Common myeloid progenitor, CD34-positive (primary cell): ENCODE measurements around the gene TRIP4.

Source experiments
- CTCF ChIA-PET: fragments of 350-600 bp; sonication (Branson Sonifier 250); formaldehyde crosslinking; loops from one replicate; lab custom pipeline; 2021; ENCODE audit warnings: antibody characterized with exemption; lab: Charles Lee
- POLR2A ChIA-PET: fragments of 350-600 bp; sonication (Branson Sonifier 250); formaldehyde crosslinking; loops from one replicate; lab custom pipeline; 2021; ENCODE audit warnings: antibody characterized with exemption; lab: Charles Lee
- DNase-seq, 3 donors: peaks; one replicate each; pipeline versions ENCODE4 v3.0.0 to v3.0.0-alpha.2; 2013
- H3K27ac ChIP-seq, 2 experiments: 1 replicate in 1 of 2; 2 replicates in 1 of 2; pipeline ENCODE4 v1.7.0; 2013; ENCODE audit warnings: inconsistent platforms in 2 of 2, low read length in 2 of 2, mild to moderate bottlenecking in 2 of 2, low read depth in 1 of 2, moderate library complexity in 1 of 2; ENCODE audit not compliant: severe bottlenecking in 2 of 2, insufficient read depth in 1 of 2, poor library complexity in 1 of 2
- H3K27me3 ChIP-seq, 5 experiments: replicated peaks in 2 of 5; 1 replicate in 3 of 5; 2 replicates in 2 of 5; pipeline versions ENCODE4 v1.6.1 to v1.7.0; 2013; ENCODE audit warnings: low read length in 4 of 5, mild to moderate bottlenecking in 2 of 5, moderate library complexity in 2 of 5, inconsistent platforms in 1 of 5; ENCODE audit not compliant: insufficient read depth in 5 of 5, control insufficient read depth in 4 of 5
- H3K36me3 ChIP-seq, 4 experiments: 1 replicate in 2 of 4; 2 replicates in 2 of 4; pipeline versions ENCODE4 v1.6.1 to v1.7.0; 2013; ENCODE audit warnings: low read length in 3 of 4, control low read depth in 1 of 4, mild to moderate bottlenecking in 1 of 4; ENCODE audit not compliant: control insufficient read depth in 4 of 4, insufficient read depth in 4 of 4
- H3K4me1 ChIP-seq, 4 experiments: 1 replicate in 3 of 4; 2 replicates in 1 of 4; pipeline versions ENCODE4 v1.6.1 to v1.7.1; 2013; ENCODE audit warnings: low read length in 3 of 4, mild to moderate bottlenecking in 3 of 4, control low read depth in 1 of 4, inconsistent platforms in 1 of 4, moderate library complexity in 1 of 4; ENCODE audit not compliant: control insufficient read depth in 4 of 4, insufficient read depth in 4 of 4; ENCODE audit errors: control extremely low read depth in 1 of 4
- H3K4me3 ChIP-seq, 7 experiments: 1 replicate in 4 of 7; 2 replicates in 3 of 7; pipeline versions ENCODE4 v1.5.1 to v1.7.0; 2013; ENCODE audit warnings: mild to moderate bottlenecking in 7 of 7, low read length in 6 of 7, moderate library complexity in 6 of 7, inconsistent platforms in 2 of 7, low read depth in 2 of 7, control low read depth in 1 of 7; ENCODE audit not compliant: insufficient read depth in 4 of 7, control insufficient read depth in 1 of 7; ENCODE audit errors: extremely low read depth in 1 of 7
- H3K9me3 ChIP-seq, 5 experiments: 1 replicate in 4 of 5; 2 replicates in 1 of 5; pipeline versions ENCODE4 v1.6.1 to v1.7.1; 2013; ENCODE audit warnings: low read length in 4 of 5, mild to moderate bottlenecking in 2 of 5, inconsistent platforms in 1 of 5, low read depth in 1 of 5, moderate library complexity in 1 of 5; ENCODE audit not compliant: control insufficient read depth in 4 of 5, insufficient read depth in 2 of 5; ENCODE audit errors: control extremely low read depth in 1 of 5
- whole genome bisulfite sequencing: methylation state at CpG from one replicate; pipeline ENCODE4 v1.1.5; 2013; ENCODE audit not compliant: insufficient coverage; 5-methylcytosine and 5-hydroxymethylcytosine counted together

TRIP4 gene

GRCh38 chr15:64396789-64397188, 9.2 kb downstream of the TRIP4 start:
- Histone ChIP-seq H3K4me1 (no peaks in the 10 kb centered on the region), H3K27me3 (no peaks in the 10 kb centered on the region), H3K9me3 (no peaks in the 10 kb centered on the region), H3K36me3 (peaks cover 16 to 61% (median 29%) of the 10 kb centered on the region in 4 experiments), H3K27ac (no peak overlapping the region), H3K4me3 (no peak overlapping the region)
- DNase-seq, result no peak
- ChIA-PET CTCF (no interaction called here), POLR2A (no interaction called here)
- WGBS, result 100% methylated on average over 2 of the region's 5 CpGs

- Histone ChIP-seq H3K27ac (no peak overlapping the region), H3K9me3 (no peaks in the 10 kb centered on the region), H3K4me1 (no peaks in the 10 kb centered on the region), H3K36me3 (peaks cover 16 to 69% (median 30%) of the 10 kb centered on the region in 4 experiments), H3K4me3 (no peak overlapping the region), H3K27me3 (no peaks in the 10 kb centered on the region)
- DNase-seq, result no peak
- 100% methylated on average over 1 of the region's 2 CpGs for WGBS
- POLR2A ChIA-PET, result interaction anchor here (1.2 kb wide), 1 partner anchor 11 kb away, joined by 4 read pairs; the partner anchor contains the start of gene TRIP4
- CTCF ChIA-PET, result interaction anchor here (0.7 to 1.1 kb wide), 5 partner anchors 10 to 266 kb away, joined by 3 to 4 read pairs (median 3); no protein-coding TSS in a partner anchor
Observed at GRCh38 chr15:64398575-64398974, 10.9 kb downstream of the TRIP4 start.

GRCh38 chr15:64400583-64400982, 12.9 kb downstream of the TRIP4 start:
- DNase-seq, result no peak
- 100% methylated on average over 1 of the region's 2 CpGs for WGBS
- Histone ChIP-seq H3K4me3 (no peak overlapping the region), H3K36me3 (peaks cover 15 to 70% (median 28%) of the 10 kb centered on the region in 4 experiments), H3K9me3 (no peaks in the 10 kb centered on the region), H3K27me3 (no peaks in the 10 kb centered on the region), H3K27ac (no peak overlapping the region), H3K4me1 (peaks cover 0 to 3% (median 0%) of the 10 kb centered on the region in 4 experiments)
- POLR2A ChIA-PET, result interaction anchor here (0.6 kb wide), 1 partner anchor 21 kb away, joined by 3 read pairs; no protein-coding TSS in a partner anchor
- CTCF ChIA-PET, result no interaction called here

- no peak for DNase-seq
- POLR2A ChIA-PET, result no interaction called here
- no peak overlapping the region for H3K27ac ChIP-seq
Observed at GRCh38 chr15:64412216-64412615, 24.6 kb downstream of the TRIP4 start.

GRCh38 chr15:64422697-64423096, 35.1 kb downstream of the TRIP4 start:
- Histone ChIP-seq H3K9me3 (no peaks in the 10 kb centered on the region), H3K27ac (no peak overlapping the region), H3K4me3 (no peak overlapping the region), H3K4me1 (peaks cover under 1 to 9% (median 4%) of the 10 kb centered on the region in 4 experiments), H3K36me3 (peaks cover 10 to 35% (median 19%) of the 10 kb centered on the region in 4 experiments), H3K27me3 (no peaks in the 10 kb centered on the region)
- WGBS, result 100% methylated on average over 1 of the region's 2 CpGs
- CTCF ChIA-PET, result interaction anchor here (2.3 kb wide), 1 partner anchor 259 kb away, joined by 10 read pairs; no protein-coding TSS in a partner anchor
- POLR2A ChIA-PET, result no interaction called here
- DNase-seq, result no peak

More at GRCh38 chr15:64412216-64412615, 24.6 kb downstream of the TRIP4 start:
- no peaks in the 10 kb centered on the region for H3K27me3 ChIP-seq
- no peaks in the 10 kb centered on the region for H3K9me3 ChIP-seq
- no peaks in the 10 kb centered on the region for H3K4me1 ChIP-seq
- 100% methylated on average over 1 of the region's 2 CpGs for WGBS
- H3K4me3 ChIP-seq, result no peak overlapping the region
- peaks cover 4 to 50% (median 34%) of the 10 kb centered on the region in 4 experiments for H3K36me3 ChIP-seq
- CTCF ChIA-PET, result interaction anchor here (0.9 to 1.4 kb wide), 2 partner anchors 13 to 241 kb away, joined by 3 read pairs; no protein-coding TSS in a partner anchor

- DNase-seq, result no peak
- ChIA-PET CTCF (interaction anchor here (1.7 to 5.4 kb wide), 3 partner anchors 36 to 258 kb away, joined by 5 to 41 read pairs (median 16); no protein-coding TSS in a partner anchor), POLR2A (no interaction called here)
- Histone ChIP-seq H3K9me3 (no peaks in the 10 kb centered on the region), H3K36me3 (peaks cover 8 to 29% (median 16%) of the 10 kb centered on the region in 4 experiments), H3K4me3 (no peak overlapping the region), H3K27me3 (no peaks in the 10 kb centered on the region), H3K4me1 (peaks cover 6 to 19% (median 14%) of the 10 kb centered on the region in 4 experiments), H3K27ac (no peak overlapping the region)
- WGBS, result 100% methylated on average over 4 of the region's 6 CpGs
Observed at GRCh38 chr15:64423970-64424369, 36.3 kb downstream of the TRIP4 start.

GRCh38 chr15:64425221-64425620, 37.6 kb downstream of the TRIP4 start:
- DNase-seq, result no peak
- WGBS, result 100% methylated on average over 1 of the region's 3 CpGs
- H3K27me3 ChIP-seq, result no peaks in the 10 kb centered on the region
- no peak overlapping the region for H3K27ac ChIP-seq
- peaks cover 8 to 26% (median 16%) of the 10 kb centered on the region in 4 experiments for H3K36me3 ChIP-seq
- H3K9me3 ChIP-seq, result no peaks in the 10 kb centered on the region
- ChIA-PET CTCF (interaction anchor here (0.7 to 5.4 kb wide), 6 partner anchors 35 to 257 kb away, joined by 4 to 41 read pairs (median 4); no protein-coding TSS in a partner anchor), POLR2A (no interaction called here)
- H3K4me3 ChIP-seq, result no peak overlapping the region
- H3K4me1 ChIP-seq, result peaks cover 18 to 31% (median 24%) of the 10 kb centered on the region in 4 experiments
